GM18861 (cell line): Measurements from ENCODE around the gene CDH13.

Experiments used
- ATAC-seq: cut with Tn5 transposase; IDR thresholded peaks from one replicate; pipeline ENCODE4 v1.9.1; 2021; ENCODE audit not compliant: unreplicated experiment

CDH13 gene

GRCh38 chr16:83768986-83769385 lies 1142.2 kb downstream of the CDH13 start:
- no peak for ATAC-seq

- ATAC-seq = no peak
These were observed 1142.7 kb downstream of the CDH13 start for GRCh38 chr16:83769397-83770008.

- ATAC-seq = no peak
These were observed 1144.7 kb downstream of the CDH13 start for GRCh38 chr16:83771306-83771942.

GRCh38 chr16:83772806-83773205 lies 1146.0 kb downstream of the CDH13 start:
- ATAC-seq = no peak

- no peak for ATAC-seq
These were observed 1147.3 kb downstream of the CDH13 start for GRCh38 chr16:83774066-83774465.

- ATAC-seq = no peak
These were observed 1150.2 kb downstream of the CDH13 start for GRCh38 chr16:83776944-83777343.

- ATAC-seq = no peak
These were observed 1153.1 kb downstream of the CDH13 start for GRCh38 chr16:83779886-83780285.

GRCh38 chr16:83785455-83785854 lies 1158.7 kb downstream of the CDH13 start:
- ATAC-seq = no peak

GRCh38 chr16:83789642-83790401 lies 1163.1 kb downstream of the CDH13 start:
- ATAC-seq = no peak

GRCh38 chr16:83791916-83792315 lies 1165.1 kb downstream of the CDH13 start:
- ATAC-seq = no peak

- ATAC-seq = no peak
These were observed 1165.6 kb downstream of the CDH13 start for GRCh38 chr16:83792391-83792790.

GRCh38 chr16:83793179-83793578 lies 1166.4 kb downstream of the CDH13 start:
- no peak for ATAC-seq

GRCh38 chr16:83794860-83795554 lies 1168.2 kb downstream of the CDH13 start:
- ATAC-seq = no peak

GRCh38 chr16:83797013-83797412 lies 1170.2 kb downstream of the CDH13 start:
- no peak for ATAC-seq

GRCh38 chr16:83799336-83799735 lies 1172.6 kb downstream of the CDH13 start:
- ATAC-seq = no peak

GRCh38 chr16:83802135-83802534 lies 1175.4 kb downstream of the CDH13 start:
- ATAC-seq = no peak

- ATAC-seq = no peak
These were observed 1175.9 kb downstream of the CDH13 start for GRCh38 chr16:83802554-83803205.

GRCh38 chr16:83803811-83804210 lies 1177.0 kb downstream of the CDH13 start:
- ATAC-seq = no peak

GRCh38 chr16:83804366-83804765 lies 1177.6 kb downstream of the CDH13 start:
- no peak for ATAC-seq

- no peak for ATAC-seq
These were observed 1179.3 kb downstream of the CDH13 start for GRCh38 chr16:83806036-83806435.

GRCh38 chr16:83806731-83807130 lies 1180.0 kb downstream of the CDH13 start:
- no peak for ATAC-seq
